SK-N-MC (cell line): ENCODE results near the gene FXYD1.

Experiments
- EZH2 ChIP-seq: fragments of 200-600 bp; sonication (generic); IDR thresholded peaks from one replicate; pipeline ENCODE4 v1.6.1; 2017; ENCODE audit warnings: antibody characterized with exemption
- FOXP2 ChIP-seq: optimal IDR thresholded peaks from 2 replicates; pipeline ENCODE3; 2011; ENCODE audit warnings: mild to moderate bottlenecking, moderate library complexity; ENCODE audit not compliant: insufficient read depth; ENCODE audit errors: extremely low read length, control extremely low read depth
- POLR2AphosphoS5 ChIP-seq: IDR thresholded peaks from 2 replicates; pipeline ENCODE4 v1.6.1; 2012; ENCODE audit warnings: mild to moderate bottlenecking, low read depth, low read length, borderline replicate concordance

GRCh38 chr19:35123573-35123972, 15.1 kb upstream of the FXYD1 start:
- TF ChIP-seq FOXP2 (no peak), POLR2AphosphoS5 (no peak), EZH2 (no peak)
